Bronchial epithelial cell (primary cell): Measurements from ENCODE around the gene PAX6. TPM values are rescaled to one million over a fixed set of nuclear protein-coding genes. Genes with fewer than 3 reads are reported as not detected.

Experiments
- DNase-seq: peaks from one replicate; pipeline ENCODE4 v3.0.0-alpha.2; 2010; ENCODE audit warnings: low read depth
- FAIRE-seq: peaks from 2 replicates; lab custom pipeline; 2011; peaks lifted over from hg19 to GRCh38; lab: Jason Lieb, UNC
- H3K27me3 ChIP-seq: 2 replicates; pipeline ENCODE4 v1.5.1; 2011; ENCODE audit warnings: low read length; ENCODE audit not compliant: control insufficient read depth, insufficient read depth
- H3K36me3 ChIP-seq: 2 replicates; pipeline ENCODE4 v1.5.1; 2011; ENCODE audit warnings: low read length; ENCODE audit not compliant: control insufficient read depth, insufficient read depth
- H3K4me3 ChIP-seq: 2 replicates; pipeline ENCODE4 v1.5.1; 2011; ENCODE audit warnings: mild to moderate bottlenecking, low read depth, low read length, control low read depth
- total RNA-seq: library from RNA; depleted of rRNA; stranded (reverse); fragments of >200 nt; gene quantifications from 2 replicates; pipeline ENCODE4 v1.2.1, GENCODE V29; 2014
- TF ChIP-seq, protein P1 (sequence below): IDR thresholded peaks from 2 replicates; pipeline ENCODE4 v1.5.1; 2011; ENCODE audit warnings: mild to moderate bottlenecking, moderate library complexity, low read length, control low read depth, inconsistent platforms; ENCODE audit not compliant: insufficient read depth, severe bottlenecking

Gene PAX6
- total RNA-seq, 1 donor from 2014 or later = not detected

DNA sequence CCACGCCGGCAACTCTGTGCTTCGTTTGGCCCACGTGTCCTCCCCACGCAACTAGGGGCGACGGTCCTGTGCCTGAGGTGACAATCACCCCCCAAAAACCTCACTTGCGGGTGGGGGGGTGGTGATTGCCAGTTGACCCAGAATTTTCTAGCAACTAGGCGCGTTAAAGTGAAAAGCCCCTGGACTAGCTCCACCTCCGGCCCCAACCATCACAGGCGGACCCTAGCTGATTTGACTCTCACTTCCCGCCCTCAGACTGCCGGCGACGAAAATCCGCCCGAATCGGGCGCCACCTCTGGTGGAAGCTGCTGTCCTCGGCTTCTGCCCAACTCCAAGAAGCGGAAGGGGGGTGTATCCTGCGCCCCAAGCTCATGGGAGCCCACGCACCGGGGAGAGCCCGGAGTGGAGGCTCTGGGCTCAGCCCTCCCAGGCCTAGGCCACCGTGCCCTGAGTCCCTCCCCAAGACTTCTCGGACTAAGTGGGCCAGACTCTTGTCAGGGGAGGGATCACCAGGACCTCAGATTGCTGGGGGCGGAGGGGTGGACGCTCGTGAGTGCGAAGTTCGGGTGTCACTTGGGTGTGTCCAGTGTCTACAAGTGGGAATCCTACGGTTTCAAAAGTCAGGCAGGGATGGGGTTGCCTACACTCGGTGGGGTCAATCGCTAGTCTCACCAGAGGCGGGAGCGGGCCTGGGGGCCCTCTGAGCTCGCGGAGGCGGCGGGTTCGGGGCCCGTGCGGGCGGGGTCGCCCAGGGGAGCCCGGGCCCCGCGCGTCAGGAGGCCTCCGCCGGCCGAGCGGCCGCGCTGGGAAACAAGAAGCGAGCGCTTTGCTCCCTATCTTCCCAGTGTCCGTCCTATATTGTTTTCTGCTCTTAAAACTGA, 12.3 kb downstream of the PAX6 start:
- no peak for FAIRE-seq
- H3K4me3 ChIP-seq = no peak overlapping the region
- no peak for DNase-seq
- no peaks in the 10 kb centered on the region for H3K36me3 ChIP-seq
- TF ChIP-seq, protein P1, sequence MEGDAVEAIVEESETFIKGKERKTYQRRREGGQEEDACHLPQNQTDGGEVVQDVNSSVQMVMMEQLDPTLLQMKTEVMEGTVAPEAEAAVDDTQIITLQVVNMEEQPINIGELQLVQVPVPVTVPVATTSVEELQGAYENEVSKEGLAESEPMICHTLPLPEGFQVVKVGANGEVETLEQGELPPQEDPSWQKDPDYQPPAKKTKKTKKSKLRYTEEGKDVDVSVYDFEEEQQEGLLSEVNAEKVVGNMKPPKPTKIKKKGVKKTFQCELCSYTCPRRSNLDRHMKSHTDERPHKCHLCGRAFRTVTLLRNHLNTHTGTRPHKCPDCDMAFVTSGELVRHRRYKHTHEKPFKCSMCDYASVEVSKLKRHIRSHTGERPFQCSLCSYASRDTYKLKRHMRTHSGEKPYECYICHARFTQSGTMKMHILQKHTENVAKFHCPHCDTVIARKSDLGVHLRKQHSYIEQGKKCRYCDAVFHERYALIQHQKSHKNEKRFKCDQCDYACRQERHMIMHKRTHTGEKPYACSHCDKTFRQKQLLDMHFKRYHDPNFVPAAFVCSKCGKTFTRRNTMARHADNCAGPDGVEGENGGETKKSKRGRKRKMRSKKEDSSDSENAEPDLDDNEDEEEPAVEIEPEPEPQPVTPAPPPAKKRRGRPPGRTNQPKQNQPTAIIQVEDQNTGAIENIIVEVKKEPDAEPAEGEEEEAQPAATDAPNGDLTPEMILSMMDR = peak; percentile 15
- H3K27me3 ChIP-seq = peaks cover 59% of the 10 kb centered on the region

DNA sequence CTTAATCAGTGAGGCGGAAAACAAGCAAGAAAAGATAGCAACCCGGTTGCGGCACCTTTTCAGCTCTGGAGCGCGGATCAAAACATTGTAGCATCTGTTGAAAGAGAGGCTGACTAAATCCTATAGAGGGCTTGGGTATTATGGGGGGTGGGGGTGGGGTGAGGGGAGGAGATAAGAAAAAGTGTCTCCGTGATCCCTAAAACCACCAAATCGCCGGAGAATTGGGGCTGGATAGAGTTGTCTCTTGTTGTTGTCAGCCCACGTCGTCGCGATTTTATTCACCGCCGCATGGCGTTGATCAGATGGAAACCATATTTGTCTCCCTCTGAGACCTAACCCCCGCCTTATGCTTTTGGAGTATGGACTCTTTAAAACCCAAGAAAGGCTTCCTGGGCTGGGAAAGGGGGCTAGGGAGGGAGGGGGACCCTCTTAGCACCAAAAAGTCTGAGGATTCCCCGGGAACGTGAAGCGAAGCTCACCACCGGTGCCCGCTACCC, 13.0 kb downstream of the PAX6 start:
- FAIRE-seq = no peak
- no peaks in the 10 kb centered on the region for H3K36me3 ChIP-seq
- TF ChIP-seq, protein P1 = no peak
- DNase-seq = no peak
- peaks cover 54% of the 10 kb centered on the region for H3K27me3 ChIP-seq
- no peak overlapping the region for H3K4me3 ChIP-seq

DNA sequence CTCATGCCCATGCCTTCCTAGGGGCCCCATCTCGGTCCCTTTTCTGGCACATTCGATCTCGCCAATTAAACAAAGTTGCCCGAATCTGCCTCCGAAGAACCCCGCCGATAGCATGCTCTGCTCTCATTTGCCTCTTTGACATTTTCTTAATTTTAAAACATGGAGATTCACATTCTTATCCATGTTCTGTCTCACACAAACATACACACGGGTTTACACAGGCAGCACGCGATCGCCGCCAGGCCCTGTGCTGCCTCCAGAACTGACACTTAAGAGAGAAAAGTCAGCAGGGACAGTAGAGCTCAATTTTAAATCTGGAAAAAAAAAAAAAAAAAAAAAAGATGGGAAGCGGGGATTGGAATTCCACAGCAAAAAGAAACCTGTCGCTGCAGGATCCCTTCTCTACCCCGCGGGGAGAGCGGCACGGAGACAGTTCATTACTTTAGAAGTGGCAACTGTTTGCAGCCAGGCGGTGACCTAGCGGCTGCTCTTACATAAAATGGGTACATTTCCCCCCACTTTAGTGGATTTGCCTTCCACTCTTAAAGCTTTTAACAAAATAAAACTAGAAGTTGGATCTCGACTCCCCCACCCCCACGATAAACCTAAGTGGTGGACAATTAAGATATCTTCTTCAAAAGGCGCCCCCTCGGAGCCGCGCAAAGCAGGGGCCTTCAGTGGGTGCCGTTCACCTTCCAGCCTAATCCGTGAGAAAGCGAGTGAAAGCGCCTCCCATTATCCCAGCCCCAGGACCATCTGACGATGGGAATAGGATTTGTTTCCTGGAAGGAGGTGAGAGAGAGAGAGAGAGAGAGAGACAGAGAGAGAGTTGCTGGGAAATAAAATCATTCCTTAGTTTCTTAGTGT, 13.7 kb downstream of the PAX6 start:
- Histone ChIP-seq H3K36me3 (no peaks in the 10 kb centered on the region), H3K4me3 (no peak overlapping the region), H3K27me3 (peaks cover 50% of the 10 kb centered on the region)
- TF ChIP-seq, protein P1 = no peak
- FAIRE-seq (no peak), DNase-seq (no peak)

DNA sequence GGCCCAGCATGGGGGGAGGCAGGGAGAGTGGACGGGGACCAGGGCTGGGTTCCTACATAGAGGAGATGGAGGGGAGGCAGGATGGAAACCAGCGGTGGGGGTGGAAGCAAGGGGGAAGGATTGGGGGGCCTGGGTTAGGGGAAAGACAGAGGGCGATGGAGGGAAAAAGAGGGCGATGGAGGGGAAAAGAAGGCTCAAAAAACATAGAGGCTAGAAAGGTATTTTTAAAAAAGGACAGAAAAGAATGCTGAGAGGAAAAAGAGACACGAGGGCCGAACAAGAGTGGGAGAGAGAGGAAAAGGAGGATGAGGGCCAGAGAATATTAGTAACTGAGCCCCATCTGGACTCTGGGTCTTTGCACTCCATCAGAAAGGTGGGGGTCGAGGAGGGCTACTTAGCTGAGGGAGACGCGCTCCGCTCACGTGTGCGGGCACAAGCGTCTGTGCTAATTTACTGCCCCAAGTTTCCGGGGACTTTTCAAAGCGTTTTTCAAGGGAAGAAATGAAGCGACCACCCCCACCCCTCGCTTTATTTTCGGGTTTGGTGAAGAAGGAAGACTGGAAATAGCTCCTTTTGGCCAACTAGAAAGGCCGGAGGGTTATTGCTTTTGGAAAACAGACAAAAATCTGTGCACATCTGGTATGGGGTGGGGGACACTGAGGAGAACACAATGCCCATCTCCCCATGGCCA, 14.5 kb downstream of the PAX6 start:
- TF ChIP-seq, protein P1 = no peak
- H3K27me3 ChIP-seq = peaks cover 49% of the 10 kb centered on the region

DNA sequence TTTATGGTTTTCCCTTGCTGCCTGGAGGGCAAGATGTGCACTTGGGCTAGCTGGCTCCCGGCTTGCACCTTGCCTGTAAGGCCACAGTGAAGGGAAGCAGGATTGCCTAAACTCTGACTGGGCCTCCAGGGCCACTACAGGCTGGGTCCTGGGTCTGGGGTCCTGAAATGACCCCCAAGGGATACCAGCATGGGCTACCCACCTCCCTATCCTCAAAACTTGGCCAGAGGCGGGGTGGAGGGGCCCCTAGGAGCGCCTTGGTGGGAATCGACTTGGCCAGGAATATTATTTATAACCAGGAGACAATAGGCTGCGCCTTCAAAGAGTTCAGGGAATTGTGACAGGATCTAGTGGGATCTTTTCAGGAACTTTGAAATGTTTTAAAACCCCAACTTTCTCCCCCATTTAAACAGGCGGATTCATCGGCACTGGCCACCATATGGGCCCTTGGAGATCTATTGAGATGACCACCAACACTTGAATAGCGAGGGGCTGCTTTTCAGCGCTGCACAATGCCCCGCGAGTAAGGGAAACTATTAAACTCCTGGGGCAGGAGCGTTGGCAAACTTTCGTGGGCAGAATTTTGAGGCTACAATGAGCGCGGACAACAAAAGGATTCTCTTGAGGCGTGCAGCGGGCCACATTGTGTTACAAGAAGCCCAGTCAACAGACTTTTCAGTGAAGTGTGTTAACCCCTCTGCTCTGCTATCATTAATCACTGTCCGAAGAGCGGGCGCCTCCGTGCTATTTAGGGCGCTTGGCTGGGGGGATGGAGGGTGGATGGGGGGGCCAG, 15.2 kb downstream of the PAX6 start:
- Histone ChIP-seq H3K36me3 (no peaks in the 10 kb centered on the region), H3K4me3 (no peak overlapping the region), H3K27me3 (peaks cover 42% of the 10 kb centered on the region)
- FAIRE-seq = no peak
- TF ChIP-seq, protein P1 = no peak
- no peak for DNase-seq

More for the DNA sequence above, 14.5 kb downstream of the PAX6 start:
- DNase-seq (no peak), FAIRE-seq (no peak)
- no peaks in the 10 kb centered on the region for H3K36me3 ChIP-seq
- H3K4me3 ChIP-seq = no peak overlapping the region
